NCI-H187 (cell line): ENCODE results near the gene HHLA2.
"Not testable (repeated sequence)": the region's sequence is repeated elsewhere in the genome, so short reads cannot be mapped to it uniquely, and the experiment has no call there.

Source experiments
- DNase-seq, 2 experiments: peaks; one replicate each; lab custom pipeline; 2025; lab: John Stamatoyannopoulos, UW

Gene HHLA2

DNA sequence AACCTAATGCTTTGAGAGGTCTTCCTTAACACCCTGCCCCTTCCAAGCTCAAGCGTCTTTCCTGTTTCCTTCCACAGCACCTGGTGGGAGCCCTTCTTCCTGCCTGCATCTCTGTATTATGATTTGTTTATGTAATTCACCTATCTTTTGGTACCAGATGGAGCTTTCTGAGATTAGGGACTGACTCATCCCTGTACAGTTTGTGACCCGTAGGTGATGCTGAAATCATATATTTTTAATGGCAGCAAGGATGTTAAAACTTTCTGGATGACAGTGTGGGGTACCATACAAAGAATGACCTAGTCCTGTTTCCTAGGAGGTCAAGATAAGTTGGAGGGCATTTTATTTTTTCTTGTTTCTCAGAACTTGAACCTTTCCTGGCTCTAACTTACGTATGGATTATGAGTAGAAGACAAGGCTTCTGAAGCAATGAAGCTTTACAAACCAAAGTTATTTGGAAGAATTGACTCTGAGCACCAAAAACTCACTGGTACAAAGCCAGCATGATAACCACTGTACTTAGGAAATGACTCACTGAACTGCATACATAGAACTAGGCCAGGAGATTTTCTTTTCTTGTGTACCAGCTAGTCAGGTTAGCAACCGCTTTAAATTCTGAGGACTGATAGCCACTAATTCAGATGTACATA lies 46.6 kb downstream of the HHLA2 start:
- DNase-seq: no peak

DNA sequence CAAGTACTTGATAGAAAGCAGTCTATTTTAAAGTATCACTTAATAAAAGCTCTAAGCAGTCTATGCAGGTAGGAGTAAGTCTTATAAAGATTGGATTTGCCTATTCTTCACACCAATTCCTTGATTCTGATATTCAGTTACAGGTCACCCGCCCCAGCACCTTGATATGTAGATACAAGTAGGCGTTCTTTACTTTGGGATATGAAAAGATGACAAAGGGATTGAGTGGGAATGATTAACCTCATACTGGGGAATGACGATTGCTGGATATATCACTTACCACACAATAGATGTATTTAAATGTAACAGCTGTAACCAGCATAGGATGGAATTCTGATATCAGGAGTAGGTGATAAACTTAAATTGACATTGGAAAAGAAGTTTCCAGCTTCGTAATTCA lies 47.1 kb downstream of the HHLA2 start:
- DNase-seq: no peak

DNA sequence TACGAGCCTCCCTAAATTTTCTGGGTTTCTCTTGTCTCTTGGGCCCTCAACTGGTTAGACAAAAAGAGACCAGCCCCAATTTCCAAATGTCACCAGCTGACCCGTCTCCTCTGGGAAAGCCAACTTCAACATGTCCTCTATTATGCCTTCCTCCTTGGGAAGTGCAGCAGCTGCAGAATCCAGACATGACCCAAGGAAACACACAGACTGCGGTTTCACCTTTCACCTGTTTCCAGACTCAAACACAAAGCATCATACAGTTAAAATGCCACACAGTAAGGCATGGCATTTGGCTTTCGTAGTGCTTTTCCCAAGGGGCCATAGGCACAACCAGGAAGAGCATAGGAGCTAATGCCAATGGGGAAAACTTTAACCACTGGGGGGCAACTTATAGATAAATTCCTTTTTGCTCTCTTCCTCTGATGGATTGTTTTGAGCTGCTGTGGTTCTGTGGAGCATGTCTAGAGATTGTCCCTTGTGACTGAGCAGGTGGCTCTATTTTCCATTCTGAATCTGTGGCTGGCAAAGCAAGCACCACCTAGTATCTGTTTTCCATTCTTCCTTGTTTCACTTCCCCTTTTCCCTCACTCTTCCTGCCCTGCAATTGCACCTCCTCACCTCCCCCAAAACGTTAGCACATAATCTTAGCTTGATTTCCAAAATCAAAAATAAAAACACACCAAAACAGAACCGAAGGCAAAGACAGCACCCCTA lies 49.3 kb downstream of the HHLA2 start:
- peak; percentile 53 to 66 for DNase-seq

DNA sequence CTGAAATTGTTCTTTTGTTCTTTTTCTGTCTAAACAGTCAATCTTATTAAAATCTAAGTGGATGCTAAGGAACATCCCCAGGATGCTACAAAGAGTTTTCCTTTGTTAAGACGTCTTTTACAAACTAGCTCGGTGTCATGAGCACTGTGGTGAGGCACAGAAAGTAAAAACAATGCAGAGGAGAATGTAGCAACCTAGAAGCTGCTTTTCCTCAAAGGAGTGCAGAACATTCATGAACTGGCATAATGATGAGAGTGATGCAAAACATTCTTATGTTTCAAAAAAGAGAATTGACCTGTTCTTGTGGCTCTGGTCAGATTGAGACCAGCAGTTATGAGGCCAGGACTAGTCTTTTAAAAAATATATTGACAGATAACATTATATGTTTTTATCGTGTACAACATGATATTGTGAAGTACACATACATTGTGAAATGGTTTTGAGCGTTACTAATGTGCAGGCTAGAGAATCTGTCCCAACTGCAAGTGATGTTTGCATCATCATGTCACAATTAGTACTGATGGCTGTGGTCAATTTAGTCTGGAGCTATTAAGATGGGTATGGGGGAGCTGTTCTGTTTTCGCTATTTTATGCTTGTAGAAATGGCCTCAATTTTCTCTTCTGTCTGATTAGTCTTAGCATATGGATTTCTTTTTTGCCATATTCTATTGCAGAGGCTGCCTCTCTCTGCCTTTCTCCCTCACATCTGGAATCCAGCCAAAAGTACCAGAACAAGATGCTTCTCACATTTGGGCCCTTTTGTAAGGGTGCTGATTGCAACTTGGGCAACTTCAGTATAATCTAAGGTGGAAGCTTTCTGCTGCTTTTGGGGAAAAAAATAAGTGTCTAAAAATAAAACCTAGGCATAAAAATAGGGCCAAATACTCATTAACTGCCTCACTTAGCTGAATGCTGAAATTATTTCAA lies 50.2 kb downstream of the HHLA2 start:
- DNase-seq: no peak

DNA sequence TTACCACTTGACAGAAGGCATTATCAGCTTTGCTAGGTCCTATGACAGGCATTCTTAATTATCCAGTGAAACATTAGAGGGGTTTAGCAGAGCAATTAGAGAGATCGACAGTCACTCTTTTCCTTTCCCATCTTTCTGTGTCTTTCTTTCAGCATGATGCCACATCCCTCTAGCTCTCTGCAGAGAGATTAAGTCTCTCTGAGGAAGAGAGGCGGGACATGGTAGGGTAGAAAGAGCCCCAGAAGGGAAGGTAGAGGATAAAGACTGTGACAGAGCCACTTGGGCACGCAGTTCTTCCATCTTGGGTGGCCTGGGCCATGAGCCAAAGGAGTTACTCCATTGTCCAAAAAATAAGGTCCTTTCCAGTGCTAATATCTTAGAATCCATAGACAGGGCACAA lies 55.8 kb downstream of the HHLA2 start:
- no peak for DNase-seq

DNA sequence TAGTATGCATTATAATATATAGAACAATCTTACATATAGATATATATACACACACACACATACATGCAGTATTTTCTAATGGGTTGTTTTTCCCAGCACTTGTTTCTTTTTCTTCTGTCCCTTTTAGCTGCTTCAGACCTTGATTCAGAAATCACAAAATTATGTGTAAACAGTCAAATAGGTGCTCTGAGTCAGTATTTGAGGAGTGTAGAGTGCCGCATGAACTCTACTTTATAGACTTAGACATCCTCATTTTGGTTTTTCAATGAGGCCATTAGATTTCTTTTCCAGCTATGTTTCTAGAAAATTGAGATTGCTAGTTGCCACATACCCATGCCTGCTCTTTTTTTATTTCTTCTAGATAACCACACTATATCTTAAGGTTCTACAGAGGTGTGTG lies 58.2 kb downstream of the HHLA2 start:
- no peak for DNase-seq

DNA sequence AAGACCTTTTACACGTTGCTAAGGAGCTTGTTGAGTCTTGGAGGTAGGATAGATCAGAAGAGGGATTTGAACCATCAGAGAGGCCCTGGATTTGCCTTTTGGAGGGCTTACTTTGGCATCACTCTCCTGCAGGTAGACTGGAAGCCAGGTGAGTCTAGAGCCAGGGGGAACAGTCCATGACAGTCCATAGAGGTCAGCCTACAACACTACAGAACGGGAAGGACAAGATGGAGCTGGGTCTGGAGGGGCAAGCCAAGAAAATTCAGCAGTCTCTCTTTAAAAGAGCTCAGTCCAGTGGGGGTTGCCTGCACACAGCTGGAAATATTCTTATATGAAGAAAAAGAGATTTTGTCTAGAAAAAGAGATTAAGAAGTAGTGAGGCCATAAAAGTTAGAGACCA lies 60.7 kb downstream of the HHLA2 start:
- no peak for DNase-seq

DNA sequence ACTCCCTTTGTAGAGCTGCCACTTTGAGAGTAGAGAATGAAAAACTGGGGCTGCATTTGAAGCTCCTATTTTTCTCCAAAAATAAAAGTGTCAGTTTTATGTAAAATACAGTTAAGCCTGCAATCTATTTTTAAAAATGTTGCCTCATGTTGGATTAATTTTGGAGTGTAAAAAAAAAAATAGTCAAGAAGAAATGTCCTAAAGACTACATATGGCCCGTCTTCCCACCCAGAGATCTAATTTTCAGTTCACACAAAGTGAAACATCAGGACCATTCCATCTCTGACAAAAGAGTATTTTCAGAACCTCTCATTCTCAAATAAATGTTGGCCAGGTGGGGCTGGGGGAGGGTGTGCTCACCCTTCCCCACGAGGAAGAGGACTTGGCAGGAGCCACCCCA lies 62.7 kb downstream of the HHLA2 start:
- DNase-seq: no peak

DNA sequence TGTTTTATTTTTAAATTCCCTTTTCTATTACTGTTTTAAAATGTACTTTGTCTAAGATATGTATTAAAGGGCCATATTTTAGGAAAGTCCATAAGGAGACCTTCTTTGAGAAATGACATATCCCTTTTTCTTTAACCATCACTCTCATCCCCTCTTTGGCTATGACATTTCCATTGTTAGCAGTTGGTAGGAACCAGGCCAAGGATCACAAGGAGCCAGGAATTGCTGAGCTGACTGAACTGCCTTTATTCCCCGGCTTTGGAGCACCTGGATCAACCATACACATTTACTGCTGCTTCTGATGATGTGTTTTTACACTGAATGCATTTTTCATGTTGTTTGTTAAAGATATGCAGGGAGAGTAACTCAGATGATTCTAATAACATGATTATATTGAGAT lies 79.7 kb downstream of the HHLA2 start:
- no peak for DNase-seq

DNA sequence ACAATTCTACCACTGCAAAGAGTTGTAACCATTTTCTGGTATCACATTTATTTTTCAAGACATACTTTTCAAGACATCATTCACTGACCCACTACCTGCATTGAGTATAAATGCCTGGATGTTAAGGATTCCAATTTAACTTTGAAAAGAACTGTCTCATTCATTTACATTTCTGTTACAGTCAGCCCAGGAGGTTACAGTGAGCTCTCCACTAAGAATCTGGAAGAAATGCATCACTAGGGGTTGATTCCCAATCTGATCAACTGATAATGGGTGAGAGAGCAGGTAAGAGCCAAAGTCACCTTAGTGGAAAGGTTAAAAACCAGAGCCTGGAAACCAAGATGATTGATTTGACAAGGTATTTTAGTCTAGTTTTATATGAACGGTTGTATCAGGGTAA lies 81.0 kb downstream of the HHLA2 start:
- DNase-seq: no peak

DNA sequence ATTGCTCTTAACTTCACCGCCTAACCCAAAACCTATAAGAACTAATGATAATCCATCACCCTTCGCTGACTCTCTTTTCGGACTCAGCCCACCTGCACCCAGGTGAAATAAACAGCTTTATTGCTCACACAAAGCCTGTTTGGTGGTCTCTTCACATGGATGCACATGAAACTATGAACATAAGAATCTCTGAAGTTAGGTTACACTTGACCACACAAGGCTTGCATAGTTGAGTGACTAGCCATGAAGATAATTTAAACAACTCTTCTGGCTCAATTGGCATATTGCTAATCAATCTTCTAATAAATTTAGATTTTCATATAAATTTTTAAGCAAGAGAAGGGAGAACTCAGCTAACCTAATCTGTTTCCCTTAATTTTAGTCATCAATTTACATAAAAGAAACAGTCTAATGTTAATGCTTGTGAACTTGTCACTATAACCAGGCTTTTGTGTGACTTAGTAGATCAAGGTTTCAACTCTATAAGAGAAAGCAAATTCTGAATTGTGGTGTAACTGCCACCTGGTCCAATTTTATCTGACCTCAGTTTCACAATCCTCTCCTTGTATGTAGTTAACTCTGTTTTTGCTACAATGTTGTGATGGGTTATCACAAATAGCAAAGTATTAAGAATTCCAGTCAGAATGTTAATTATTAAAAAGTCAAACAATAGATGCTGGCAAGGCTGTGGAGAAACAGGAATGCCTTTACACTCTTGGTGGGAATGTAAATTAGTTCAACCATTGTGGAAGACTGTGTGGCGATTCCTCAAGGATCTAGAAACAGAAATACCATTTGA lies 82.0 kb downstream of the HHLA2 start:
- no peak for DNase-seq

DNA sequence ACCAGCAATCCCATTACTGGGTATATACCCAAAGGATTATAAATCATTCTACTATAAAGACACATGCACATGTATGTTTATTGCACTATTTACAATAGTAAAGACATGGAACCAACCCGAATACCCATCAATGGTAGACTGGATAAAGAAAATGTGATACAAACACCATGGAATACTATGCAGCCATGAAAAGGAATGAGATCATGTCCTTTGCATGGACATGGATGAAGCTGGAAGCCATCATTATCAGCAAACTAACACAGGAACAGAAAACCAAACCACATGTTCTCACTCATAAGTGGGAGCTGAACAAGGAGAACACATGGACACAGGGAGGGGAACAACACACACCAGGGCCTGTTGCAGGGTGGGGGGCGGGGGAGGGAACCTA lies 82.6 kb downstream of the HHLA2 start:
- DNase-seq: not testable (repeated sequence)

DNA sequence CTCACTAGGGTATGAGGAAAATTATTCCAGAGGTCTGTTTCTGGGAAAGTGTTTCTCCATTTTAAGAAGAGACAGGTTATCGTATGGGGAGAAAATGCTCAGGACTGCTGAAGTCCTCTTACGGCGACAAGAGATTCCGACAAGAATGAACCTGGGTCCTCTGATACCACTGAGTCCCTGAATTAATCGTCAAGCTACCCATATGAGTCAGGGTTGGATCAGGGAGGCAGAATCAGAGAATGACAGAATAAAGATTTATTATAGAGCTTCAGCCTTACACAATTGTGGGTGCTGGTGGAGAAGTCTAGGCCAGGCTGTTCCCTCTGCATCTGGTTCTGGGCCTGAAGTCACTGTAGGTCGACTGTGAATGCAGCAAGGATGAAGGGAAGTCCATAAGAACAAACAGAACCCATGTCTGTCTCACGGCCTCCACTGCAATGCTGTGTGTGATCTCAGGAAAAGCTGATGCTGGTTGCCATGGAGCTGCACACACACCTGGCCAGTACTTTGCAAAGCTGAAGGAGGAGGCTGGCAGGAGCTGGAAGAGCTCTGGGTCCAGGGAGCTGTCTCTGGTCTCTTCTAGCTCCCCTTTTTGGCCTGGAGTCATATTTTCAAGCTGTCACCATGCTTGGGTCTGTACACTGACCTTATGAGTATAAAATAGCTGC lies 83.9 kb downstream of the HHLA2 start:
- DNase-seq: no peak

DNA sequence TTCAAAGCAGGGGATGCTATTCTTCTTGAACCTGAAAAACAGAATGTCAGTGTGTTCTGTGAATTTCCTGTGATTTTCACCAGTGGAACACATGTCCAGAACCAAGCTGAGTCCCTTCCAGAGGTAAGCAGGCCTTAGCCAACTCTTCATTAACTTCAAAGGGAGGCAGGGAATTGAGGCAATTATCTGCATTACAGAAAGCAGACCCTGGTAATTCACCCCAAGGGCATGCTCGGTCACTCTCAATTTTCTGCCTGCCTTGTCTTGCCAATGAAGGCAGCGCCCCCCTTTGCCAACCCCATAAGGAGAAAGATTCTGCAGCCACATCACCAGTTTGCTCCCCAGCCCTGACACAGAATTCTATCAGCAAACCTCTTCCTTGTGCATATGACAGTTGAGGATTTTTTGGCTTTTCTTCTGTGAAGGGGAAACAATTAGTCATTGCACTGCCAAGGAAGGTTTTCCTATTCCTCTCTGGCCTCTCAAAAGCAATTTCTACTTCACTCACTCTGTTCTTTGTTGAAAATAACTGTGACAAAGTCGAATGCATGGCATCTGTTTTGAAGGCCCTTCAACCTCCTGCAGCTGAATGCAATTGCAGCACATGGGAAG lies 85.3 kb downstream of the HHLA2 start:
- DNase-seq: no peak

DNA sequence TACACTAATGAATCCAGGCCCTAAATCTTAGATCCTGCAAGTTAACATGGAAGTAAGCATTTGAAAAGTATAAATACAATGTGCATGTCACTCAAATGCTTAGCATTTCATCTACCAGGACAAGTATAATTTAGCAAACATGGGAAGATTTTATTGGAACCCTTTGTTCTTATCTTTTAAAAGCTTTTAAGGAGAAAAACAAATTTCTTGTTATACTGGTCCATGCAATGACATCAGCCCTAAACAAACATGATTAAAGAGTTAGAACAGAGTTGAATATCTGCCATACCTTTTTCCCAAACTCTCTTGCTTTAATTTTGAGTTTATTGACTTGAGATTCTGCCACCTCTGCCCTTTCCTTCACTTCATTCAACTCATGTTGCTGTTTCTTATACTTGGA lies 87.0 kb downstream of the HHLA2 start:
- DNase-seq: no peak

DNA sequence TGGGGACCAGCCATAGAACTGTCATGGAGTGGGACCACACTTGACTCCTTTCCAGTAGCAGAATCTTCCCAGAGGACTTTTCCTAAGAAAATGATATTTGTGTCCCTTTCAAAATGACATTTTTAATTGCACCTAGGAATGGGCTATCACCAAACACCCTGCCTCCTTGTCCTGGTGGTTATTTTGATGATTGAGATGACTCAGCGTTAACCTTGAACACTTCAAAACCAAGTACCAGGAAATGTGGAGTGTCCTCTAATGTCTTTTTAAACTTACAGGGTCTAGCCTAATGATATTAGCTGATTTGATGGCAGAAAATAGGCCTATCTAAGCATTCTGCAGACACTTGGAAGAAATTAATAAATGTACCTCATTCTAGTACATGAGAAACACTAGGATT lies 90.7 kb downstream of the HHLA2 start:
- DNase-seq: no peak

DNA sequence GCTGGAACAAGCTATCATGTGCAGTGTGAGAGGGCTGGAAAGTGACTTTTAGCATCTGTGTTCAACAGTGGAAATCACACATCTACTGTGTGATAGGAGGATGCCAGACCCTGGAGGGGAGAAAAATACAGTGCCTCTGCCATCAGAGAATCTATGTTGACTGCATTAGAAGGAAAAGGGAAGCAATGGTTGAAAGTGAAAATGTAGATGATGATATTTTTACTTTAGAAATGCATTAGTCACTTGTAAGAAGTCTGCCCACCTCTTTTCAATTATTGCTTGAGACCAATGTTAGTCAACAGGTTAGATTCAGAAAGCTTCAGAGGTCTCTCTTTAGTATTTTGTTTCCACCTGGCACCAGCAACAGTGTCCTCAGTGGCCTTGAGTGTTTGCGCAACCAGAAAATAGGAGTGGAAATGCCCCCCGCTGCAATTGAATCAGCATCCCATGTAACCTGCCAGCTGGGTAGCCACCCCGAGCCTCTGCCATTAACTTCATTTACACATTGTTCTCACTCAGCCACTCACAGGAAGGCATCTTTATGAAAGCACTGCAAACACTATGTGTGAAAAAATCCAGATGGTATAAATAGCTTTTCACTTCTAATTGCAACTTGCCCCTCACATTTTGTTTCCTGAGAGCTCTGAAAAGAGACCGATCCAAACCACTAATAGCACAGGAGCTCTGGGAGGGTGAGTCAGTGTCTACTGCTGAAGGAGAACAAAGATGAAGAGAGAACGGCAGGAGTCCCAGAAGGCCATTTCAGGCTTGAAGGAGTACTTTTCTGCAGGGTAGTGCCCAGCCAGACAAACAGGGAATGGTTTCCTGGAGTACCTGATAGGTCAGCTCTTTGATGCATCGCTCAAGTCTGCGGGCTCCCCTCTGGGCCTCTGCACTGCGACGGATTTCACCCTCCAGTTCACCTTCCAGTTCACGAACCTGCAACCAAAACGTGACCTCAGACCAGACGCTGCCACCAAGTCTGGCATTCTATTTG lies 92.1 kb downstream of the HHLA2 start:
- DNase-seq: peak; percentile 54 to 55

DNA sequence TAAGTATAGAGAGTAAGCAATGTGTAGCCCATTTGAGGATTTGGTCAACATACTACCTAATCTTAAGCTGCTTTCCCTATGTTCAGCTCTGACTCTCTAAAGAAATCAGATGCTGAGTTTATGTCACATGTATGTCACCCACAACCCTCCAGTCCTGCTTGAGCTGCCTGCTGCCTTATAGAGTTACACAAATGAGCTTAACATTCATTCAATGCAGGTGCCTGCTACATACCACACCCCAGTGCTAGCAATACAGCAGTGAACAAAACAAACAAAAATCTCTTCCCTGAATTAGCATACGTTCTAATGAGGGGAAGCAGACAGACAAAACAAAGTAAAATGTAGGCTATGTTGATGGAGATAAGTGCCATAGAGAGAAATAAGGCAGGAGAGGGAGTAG lies 93.0 kb downstream of the HHLA2 start:
- DNase-seq: no peak

DNA sequence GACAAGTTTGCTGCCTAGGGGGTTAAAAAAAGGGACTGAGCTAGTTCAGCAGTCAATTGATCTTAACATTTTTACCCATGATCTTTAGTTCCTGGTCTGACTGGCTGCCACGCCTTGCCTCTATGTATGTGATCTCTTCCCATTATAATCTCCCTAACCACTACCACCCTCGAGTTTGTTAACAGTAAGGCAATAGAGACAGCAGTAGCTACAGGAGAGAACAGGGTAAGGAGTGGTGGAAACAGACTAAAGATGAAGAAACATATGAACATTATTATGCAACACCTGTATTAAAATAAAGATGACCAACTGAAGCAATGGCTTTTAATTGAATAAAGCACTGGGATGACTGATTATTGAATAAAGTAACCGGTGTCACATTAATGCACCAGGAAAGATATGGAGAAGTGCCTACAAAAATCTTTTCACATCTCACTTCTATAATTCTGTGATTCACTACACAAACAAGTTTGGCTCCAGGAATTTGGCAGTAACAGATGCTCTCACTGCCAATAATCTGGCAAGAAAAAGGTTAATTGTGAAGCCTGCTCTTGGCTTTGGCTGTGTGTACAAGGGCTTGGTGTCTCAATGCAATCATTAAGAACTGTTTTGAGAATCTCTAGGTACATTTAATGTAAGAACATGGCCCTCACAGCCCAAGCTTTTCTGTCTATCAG lies 95.7 kb downstream of the HHLA2 start:
- no peak for DNase-seq
